ENCODE data around the gene TARM1. TPM values are rescaled to one million over a fixed set of nuclear protein-coding genes. Genes with fewer than 3 reads are reported as not detected.

The TARM1 gene
- total and polyA plus RNA-seq, 11 donors, result not detected

DNA sequence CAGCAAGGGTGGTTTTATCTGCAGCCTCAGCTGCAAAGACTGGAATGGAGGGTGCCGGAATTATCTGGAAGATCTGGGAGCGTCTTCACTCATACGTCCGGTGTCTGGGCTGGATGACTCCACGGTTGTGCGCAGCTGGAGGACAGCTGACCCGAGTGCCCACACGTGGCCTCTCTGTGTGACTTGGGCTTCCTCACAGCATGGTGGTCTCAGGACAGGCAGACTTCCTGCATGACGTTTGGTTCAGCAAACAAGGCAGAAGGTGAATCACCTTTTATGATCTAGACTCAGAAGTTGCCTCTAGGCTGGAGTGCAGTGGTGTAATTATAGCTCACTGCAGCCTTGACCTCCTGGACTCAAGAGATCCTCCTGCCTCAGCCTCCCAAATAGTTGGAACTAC is 56.5 kb downstream of the TARM1 start:
- H3K27me3 ChIP-seq, result peaks cover 0 to 26% (median 16%) of the 10 kb centered on the region in 9 donors
- no peaks in the 10 kb centered on the region for H3K9me3 ChIP-seq
- no peak overlapping the region for H3K4me3 ChIP-seq
- WGBS, 4 donors, result 60 to 80% (median 76%) methylated on average over 5 to 9 of the region's 9 CpGs
- intact Hi-C loops (cut with DNase I), result loop anchor here (1.0 to 10.0 kb wide), 9 partner anchors 117 to 232 kb away; partner anchors contain the start of gene CACNG7 (in 8 of the 10)
- no peaks in the 10 kb centered on the region for H3K36me3 ChIP-seq
- no peak overlapping the region for H3K27ac ChIP-seq
- no peak for TF ChIP-seq CTCF (IDR thresholded peaks at IDR 0.05)
- TF ChIP-seq POLR2A (IDR thresholded peaks at IDR 0.05), result no peak
- peaks cover 0 to 33% (median 0%) of the 10 kb centered on the region in 12 donors for H3K4me1 ChIP-seq
- ATAC-seq (no peak), DNase-seq (no peak)

DNA sequence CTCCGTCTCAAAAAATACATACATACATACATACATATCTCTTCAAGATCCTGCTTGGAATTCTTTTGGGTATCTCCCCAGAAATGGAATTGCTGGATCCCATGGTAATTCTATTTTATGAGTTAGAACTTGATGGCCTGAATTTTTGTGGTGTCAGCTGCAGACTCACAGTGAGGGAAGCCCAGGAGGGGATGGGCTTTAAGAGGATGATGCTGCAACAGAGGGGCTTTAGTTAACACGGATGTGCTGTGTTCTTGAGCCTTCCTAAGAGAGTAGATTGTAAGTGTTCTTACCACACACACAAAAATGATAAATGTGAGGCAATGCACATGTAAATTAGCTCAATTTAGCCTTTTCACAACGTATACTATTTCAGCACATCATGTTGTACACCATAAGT is 58.0 kb downstream of the TARM1 start:
- Histone ChIP-seq H3K9me3 (no peaks in the 10 kb centered on the region), H3K4me1 (peaks cover 0 to 29% (median 0%) of the 10 kb centered on the region in 12 donors), H3K36me3 (no peaks in the 10 kb centered on the region), H3K27me3 (peaks cover 0 to 21% (median 11%) of the 10 kb centered on the region in 9 donors), H3K4me3 (no peak overlapping the region), H3K27ac (no peak overlapping the region)
- intact Hi-C loops (cut with DNase I), result loop anchor here (2.0 to 10.0 kb wide), 9 partner anchors 116 to 231 kb away; partner anchors contain the start of gene CACNG7 (in 8 of the 10)
- ATAC-seq (no peak), DNase-seq (no peak)
- WGBS, 4 donors, result 26 to 51% (median 44%) methylated on average over 3 of the region's 3 CpGs
- TF ChIP-seq POLR2A (IDR thresholded peaks at IDR 0.05), result no peak
- no peak for TF ChIP-seq CTCF (IDR thresholded peaks at IDR 0.05)

DNA sequence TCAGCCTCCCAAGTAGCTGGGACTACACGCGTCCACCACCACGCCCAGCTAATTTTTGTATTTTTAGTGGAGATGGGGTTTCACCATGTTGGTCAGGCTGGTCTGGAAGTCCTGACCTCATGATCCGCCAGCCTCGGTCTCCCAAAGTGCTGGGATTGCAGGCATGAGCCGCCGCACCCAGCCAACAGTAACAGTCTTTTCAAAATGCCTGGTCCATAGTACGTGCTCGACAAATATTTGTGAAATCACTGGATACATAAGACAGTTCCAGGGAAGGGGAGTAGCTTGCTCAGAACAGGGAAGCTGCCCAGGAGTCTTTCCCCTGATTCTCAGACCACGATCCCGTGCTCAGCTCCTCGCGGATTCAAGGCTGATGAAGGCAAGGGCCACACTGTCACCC is 59.2 kb downstream of the TARM1 start:
- Histone ChIP-seq H3K27me3 (peaks cover 0 to 21% (median 9%) of the 10 kb centered on the region in 9 donors), H3K9me3 (no peaks in the 10 kb centered on the region), H3K36me3 (no peaks in the 10 kb centered on the region), H3K4me3 (no peak overlapping the region), H3K27ac (no peak overlapping the region), H3K4me1 (peaks cover 0 to 29% (median 0%) of the 10 kb centered on the region in 12 donors)
- DNase-seq (no peak), ATAC-seq (no peak)
- 77 to 96% (median 89%) methylated on average over 13 of the region's 13 CpGs for WGBS, 4 donors
- intact Hi-C loops (cut with DNase I), result loop anchor here (2.0 to 10.0 kb wide), 9 partner anchors 115 to 230 kb away; partner anchors contain the start of gene CACNG7 (in 8 of the 10)
- TF ChIP-seq CTCF (IDR thresholded peaks at IDR 0.05) (no peak), POLR2A (IDR thresholded peaks at IDR 0.05) (no peak)

GRCh38 chr19:54021363-54021762 is 59.8 kb downstream of the TARM1 start:
- no peak for ATAC-seq
- Histone ChIP-seq H3K4me3 (no peak overlapping the region), H3K36me3 (no peaks in the 10 kb centered on the region), H3K27ac (no peak overlapping the region), H3K4me1 (peaks cover 0 to 29% (median 0%) of the 10 kb centered on the region in 12 donors), H3K9me3 (no peaks in the 10 kb centered on the region), H3K27me3 (peaks cover 0 to 23% (median 9%) of the 10 kb centered on the region in 9 donors)
- DNase-seq, result no peak
- intact Hi-C loops (cut with DNase I), result loop anchor here (5.0 to 10.0 kb wide), 7 partner anchors 114 to 229 kb away; partner anchors contain the start of gene CACNG7 (in 8 of the 10)
- TF ChIP-seq POLR2A (IDR thresholded peaks at IDR 0.05) (no peak), CTCF (IDR thresholded peaks at IDR 0.05) (no peak)
- WGBS, 4 donors, result 79 to 89% (median 84%) methylated on average over 8 of the region's 8 CpGs

Other genes with a start within 250 kb of the TARM1 start
- 100 to 1,000 TPM in 8 of 9 donors, 10 to 100 TPM in 1; 99.0 to 201 (median 166) TPM for gene MYADM, start 213.5 kb downstream of the TARM1 start, total RNA-seq
- gene MYADM, start 213.5 kb downstream of the TARM1 start, polyA plus RNA-seq, result 100 to 1,000 TPM in 1 of 2 donors, 10 to 100 TPM in 1; 75.9 to 158 TPM
- gene PRKCG, start 199.2 kb downstream of the TARM1 start, total RNA-seq, result under 1 TPM in 1 of 9 donors, not detected in 8; 0.09 TPM
- gene PRKCG, start 199.2 kb downstream of the TARM1 start, polyA plus RNA-seq, result not detected
- gene CACNG7, start 172.1 kb downstream of the TARM1 start, total RNA-seq, result not detected
- gene CACNG7, start 172.1 kb downstream of the TARM1 start, polyA plus RNA-seq, result not detected
- gene CACNG8, start 118.4 kb downstream of the TARM1 start, total RNA-seq, result under 1 TPM in 5 of 9 donors, not detected in 4; 0.02 to 0.22 (median 0.10) TPM
- gene CACNG8, start 118.4 kb downstream of the TARM1 start, polyA plus RNA-seq, result under 1 TPM; 0.06 to 0.15 TPM
- not detected for gene CACNG6, start 89.7 kb downstream of the TARM1 start, total RNA-seq
- not detected for gene CACNG6, start 89.7 kb downstream of the TARM1 start, polyA plus RNA-seq
- 1 to 10 TPM in 1 of 9 donors, under 1 TPM in 2, not detected in 6; 0.49 to 1.3 (median 0.86) TPM for gene VSTM1, start 17.5 kb downstream of the TARM1 start, total RNA-seq
- gene VSTM1, start 17.5 kb downstream of the TARM1 start, polyA plus RNA-seq, result not detected
- 1 to 10 TPM in 3 of 9 donors, under 1 TPM in 5, not detected in 1; 0.35 to 9.8 (median 0.68) TPM for gene OSCAR, start 19.4 kb upstream of the TARM1 start, total RNA-seq
- 1 to 10 TPM in 1 of 2 donors, under 1 TPM in 1; 0.38 to 1.0 TPM for gene OSCAR, start 19.4 kb upstream of the TARM1 start, polyA plus RNA-seq
- gene NDUFA3, start 21.5 kb upstream of the TARM1 start, total RNA-seq, result 100 to 1,000 TPM in 7 of 9 donors, 10 to 100 TPM in 2; 32.2 to 501 (median 299) TPM
- gene NDUFA3, start 21.5 kb upstream of the TARM1 start, polyA plus RNA-seq, result 1,000 to 10,000 TPM in 1 of 2 donors, 100 to 1,000 TPM in 1; 154 to 1,519 TPM
- gene TFPT, start 34.3 kb upstream of the TARM1 start, total RNA-seq, result 10 to 100 TPM in 8 of 9 donors, 1 to 10 TPM in 1; 9.6 to 23.1 (median 12.5) TPM
- gene TFPT, start 34.3 kb upstream of the TARM1 start, polyA plus RNA-seq, result 10 to 100 TPM; 26.0 to 26.5 TPM
- gene PRPF31, start 34.4 kb upstream of the TARM1 start, total RNA-seq, result 10 to 100 TPM; 30.0 to 58.4 (median 37.8) TPM
- 10 to 100 TPM; 42.0 to 57.6 TPM for gene PRPF31, start 34.4 kb upstream of the TARM1 start, polyA plus RNA-seq
- 10 to 100 TPM; 12.6 to 28.2 (median 18.5) TPM for gene CNOT3, start 56.4 kb upstream of the TARM1 start, total RNA-seq
- gene CNOT3, start 56.4 kb upstream of the TARM1 start, polyA plus RNA-seq, result 10 to 100 TPM; 14.2 to 18.1 TPM
- gene LENG1, start 78.4 kb upstream of the TARM1 start, total RNA-seq, result 1 to 10 TPM; 5.4 to 8.7 (median 6.8) TPM
- gene LENG1, start 78.4 kb upstream of the TARM1 start, polyA plus RNA-seq, result 10 to 100 TPM; 14.4 to 18.6 TPM
- gene TMC4, start 91.8 kb upstream of the TARM1 start, total RNA-seq, result 1 to 10 TPM in 7 of 9 donors, under 1 TPM in 1, not detected in 1; 0.58 to 4.5 (median 2.1) TPM
- 1 to 10 TPM; 1.2 to 3.6 TPM for gene TMC4, start 91.8 kb upstream of the TARM1 start, polyA plus RNA-seq
- gene MBOAT7, start 108.2 kb upstream of the TARM1 start, total RNA-seq, result 10 to 100 TPM; 11.3 to 37.3 (median 19.6) TPM
- 10 to 100 TPM in 1 of 2 donors, 1 to 10 TPM in 1; 9.8 to 25.6 TPM for gene MBOAT7, start 108.2 kb upstream of the TARM1 start, polyA plus RNA-seq
- gene TSEN34, start 109.9 kb upstream of the TARM1 start, total RNA-seq, result 10 to 100 TPM; 13.2 to 48.9 (median 23.5) TPM
- gene TSEN34, start 109.9 kb upstream of the TARM1 start, polyA plus RNA-seq, result 10 to 100 TPM; 10.2 to 35.1 TPM
- 100 to 1,000 TPM; 551 to 937 (median 684) TPM for gene RPS9, start 119.5 kb upstream of the TARM1 start, total RNA-seq
- gene RPS9, start 119.5 kb upstream of the TARM1 start, polyA plus RNA-seq, result 1,000 to 10,000 TPM; 1,306 to 2,068 TPM
- gene LILRB3, start 141.6 kb upstream of the TARM1 start, total RNA-seq, result 10 to 100 TPM in 2 of 9 donors, 1 to 10 TPM in 6, under 1 TPM in 1; 0.54 to 31.4 (median 3.8) TPM
- gene LILRB3, start 141.6 kb upstream of the TARM1 start, polyA plus RNA-seq, result 1 to 10 TPM; 1.3 to 3.7 TPM
- gene LILRA6, start 161.4 kb upstream of the TARM1 start, total RNA-seq, result 10 to 100 TPM in 1 of 9 donors, 1 to 10 TPM in 4, under 1 TPM in 4; 0.44 to 20.9 (median 1.3) TPM
- 1 to 10 TPM; 1.0 to 1.7 TPM for gene LILRA6, start 161.4 kb upstream of the TARM1 start, polyA plus RNA-seq
- 10 to 100 TPM in 2 of 9 donors, 1 to 10 TPM in 7; 1.8 to 22.2 (median 3.9) TPM for gene LILRB5, start 175.9 kb upstream of the TARM1 start, total RNA-seq
- 1 to 10 TPM; 1.4 to 4.0 TPM for gene LILRB5, start 175.9 kb upstream of the TARM1 start, polyA plus RNA-seq
- gene LILRB2, start 199.7 kb upstream of the TARM1 start, total RNA-seq, result 10 to 100 TPM in 2 of 9 donors, 1 to 10 TPM in 6, under 1 TPM in 1; 0.83 to 43.6 (median 1.7) TPM
- 1 to 10 TPM; 1.2 to 2.7 TPM for gene LILRB2, start 199.7 kb upstream of the TARM1 start, polyA plus RNA-seq
- gene LILRA5, start 231.8 kb upstream of the TARM1 start, total RNA-seq, result 10 to 100 TPM in 1 of 9 donors, 1 to 10 TPM in 6, under 1 TPM in 1, not detected in 1; 0.27 to 16.2 (median 1.5) TPM
- gene LILRA5, start 231.8 kb upstream of the TARM1 start, polyA plus RNA-seq, result 1 to 10 TPM in 1 of 2 donors, under 1 TPM in 1; 0.19 to 4.7 TPM

Data from heart left ventricle (tissue), 16 donors.